HL-60 (cell line): ENCODE measurements around the gene ECD.

Source experiments
- DNase-seq, 2 experiments: peaks; one replicate each; pipeline ENCODE4 v3.0.0-alpha.2; 2010 to 2020; ENCODE audit warnings: low read depth in 1 of 2, low spot score in 1 of 2
- H3K27ac ChIP-seq: fragments of 250-450 bp; sonication (Bioruptor Pico); replicated peaks from 2 replicates; pipeline ENCODE4 v1.5.1; 2020; ENCODE audit warnings: mild to moderate bottlenecking, moderate library complexity
- H3K27me3 ChIP-seq: fragments of 250-450 bp; sonication (Bioruptor Pico); 2 replicates; pipeline ENCODE4 v1.5.1; 2021; ENCODE audit warnings: mild to moderate bottlenecking, moderate library complexity; ENCODE audit not compliant: insufficient read depth, poor library complexity, severe bottlenecking
- H3K4me3 ChIP-seq: replicated peaks from 2 replicates; pipeline ENCODE4 v1.5.1; 2011; ENCODE audit warnings: mild to moderate bottlenecking, control low read depth, low read length; ENCODE audit not compliant: insufficient read depth
- GABPA ChIP-seq: IDR thresholded peaks from 2 replicates; pipeline ENCODE4 v1.6.1; 2012; ENCODE audit warnings: low read depth
- POLR2AphosphoS5 ChIP-seq: IDR thresholded peaks from 2 replicates; pipeline ENCODE4 v1.6.1; 2012; ENCODE audit warnings: low read depth
- SPI1 ChIP-seq: IDR thresholded peaks from 2 replicates; pipeline ENCODE4 v1.6.1; 2012; ENCODE audit warnings: low read depth, mild to moderate bottlenecking, borderline replicate concordance
- TF ChIP-seq, protein P1 (sequence below): IDR thresholded peaks from 2 replicates; pipeline ENCODE4 v1.6.1; 2012; ENCODE audit warnings: low read depth; ENCODE audit not compliant: insufficient replicate concordance
- TF ChIP-seq, protein P2 (sequence below): IDR thresholded peaks from one replicate; pipeline ENCODE4 v1.5.1; 2011; ENCODE audit warnings: low read length, control low read depth, inconsistent platforms; ENCODE audit not compliant: insufficient read depth

Gene ECD

DNA sequence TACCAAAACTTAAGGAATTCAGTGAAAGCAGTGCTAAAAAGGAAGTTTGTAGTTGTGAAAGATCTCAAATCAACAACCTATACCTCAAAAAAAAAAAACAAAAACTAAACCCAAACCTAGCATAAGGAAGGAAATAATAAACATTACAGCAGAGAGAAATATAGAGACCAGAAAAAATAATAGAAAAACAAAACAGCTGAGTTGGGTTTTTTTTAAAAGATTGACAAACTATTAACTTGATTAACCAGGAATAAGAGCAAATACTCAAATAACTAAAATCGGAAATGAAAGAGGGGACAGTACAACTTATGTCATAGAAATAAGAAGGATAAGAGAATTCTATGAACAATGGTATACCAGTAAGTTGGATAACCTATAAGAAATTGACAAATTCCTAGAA, 6.7 kb downstream of the ECD start:
- Histone ChIP-seq H3K27me3 (no peaks in the 10 kb centered on the region), H3K4me3 (no peak overlapping the region), H3K27ac (no peak overlapping the region)
- DNase-seq = no peak
- TF ChIP-seq, protein P1, sequence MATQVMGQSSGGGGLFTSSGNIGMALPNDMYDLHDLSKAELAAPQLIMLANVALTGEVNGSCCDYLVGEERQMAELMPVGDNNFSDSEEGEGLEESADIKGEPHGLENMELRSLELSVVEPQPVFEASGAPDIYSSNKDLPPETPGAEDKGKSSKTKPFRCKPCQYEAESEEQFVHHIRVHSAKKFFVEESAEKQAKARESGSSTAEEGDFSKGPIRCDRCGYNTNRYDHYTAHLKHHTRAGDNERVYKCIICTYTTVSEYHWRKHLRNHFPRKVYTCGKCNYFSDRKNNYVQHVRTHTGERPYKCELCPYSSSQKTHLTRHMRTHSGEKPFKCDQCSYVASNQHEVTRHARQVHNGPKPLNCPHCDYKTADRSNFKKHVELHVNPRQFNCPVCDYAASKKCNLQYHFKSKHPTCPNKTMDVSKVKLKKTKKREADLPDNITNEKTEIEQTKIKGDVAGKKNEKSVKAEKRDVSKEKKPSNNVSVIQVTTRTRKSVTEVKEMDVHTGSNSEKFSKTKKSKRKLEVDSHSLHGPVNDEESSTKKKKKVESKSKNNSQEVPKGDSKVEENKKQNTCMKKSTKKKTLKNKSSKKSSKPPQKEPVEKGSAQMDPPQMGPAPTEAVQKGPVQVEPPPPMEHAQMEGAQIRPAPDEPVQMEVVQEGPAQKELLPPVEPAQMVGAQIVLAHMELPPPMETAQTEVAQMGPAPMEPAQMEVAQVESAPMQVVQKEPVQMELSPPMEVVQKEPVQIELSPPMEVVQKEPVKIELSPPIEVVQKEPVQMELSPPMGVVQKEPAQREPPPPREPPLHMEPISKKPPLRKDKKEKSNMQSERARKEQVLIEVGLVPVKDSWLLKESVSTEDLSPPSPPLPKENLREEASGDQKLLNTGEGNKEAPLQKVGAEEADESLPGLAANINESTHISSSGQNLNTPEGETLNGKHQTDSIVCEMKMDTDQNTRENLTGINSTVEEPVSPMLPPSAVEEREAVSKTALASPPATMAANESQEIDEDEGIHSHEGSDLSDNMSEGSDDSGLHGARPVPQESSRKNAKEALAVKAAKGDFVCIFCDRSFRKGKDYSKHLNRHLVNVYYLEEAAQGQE = no peak
- TF ChIP-seq POLR2AphosphoS5 (no peak), SPI1 (no peak), GABPA (no peak)
- TF ChIP-seq, protein P2, sequence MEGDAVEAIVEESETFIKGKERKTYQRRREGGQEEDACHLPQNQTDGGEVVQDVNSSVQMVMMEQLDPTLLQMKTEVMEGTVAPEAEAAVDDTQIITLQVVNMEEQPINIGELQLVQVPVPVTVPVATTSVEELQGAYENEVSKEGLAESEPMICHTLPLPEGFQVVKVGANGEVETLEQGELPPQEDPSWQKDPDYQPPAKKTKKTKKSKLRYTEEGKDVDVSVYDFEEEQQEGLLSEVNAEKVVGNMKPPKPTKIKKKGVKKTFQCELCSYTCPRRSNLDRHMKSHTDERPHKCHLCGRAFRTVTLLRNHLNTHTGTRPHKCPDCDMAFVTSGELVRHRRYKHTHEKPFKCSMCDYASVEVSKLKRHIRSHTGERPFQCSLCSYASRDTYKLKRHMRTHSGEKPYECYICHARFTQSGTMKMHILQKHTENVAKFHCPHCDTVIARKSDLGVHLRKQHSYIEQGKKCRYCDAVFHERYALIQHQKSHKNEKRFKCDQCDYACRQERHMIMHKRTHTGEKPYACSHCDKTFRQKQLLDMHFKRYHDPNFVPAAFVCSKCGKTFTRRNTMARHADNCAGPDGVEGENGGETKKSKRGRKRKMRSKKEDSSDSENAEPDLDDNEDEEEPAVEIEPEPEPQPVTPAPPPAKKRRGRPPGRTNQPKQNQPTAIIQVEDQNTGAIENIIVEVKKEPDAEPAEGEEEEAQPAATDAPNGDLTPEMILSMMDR = no peak

DNA sequence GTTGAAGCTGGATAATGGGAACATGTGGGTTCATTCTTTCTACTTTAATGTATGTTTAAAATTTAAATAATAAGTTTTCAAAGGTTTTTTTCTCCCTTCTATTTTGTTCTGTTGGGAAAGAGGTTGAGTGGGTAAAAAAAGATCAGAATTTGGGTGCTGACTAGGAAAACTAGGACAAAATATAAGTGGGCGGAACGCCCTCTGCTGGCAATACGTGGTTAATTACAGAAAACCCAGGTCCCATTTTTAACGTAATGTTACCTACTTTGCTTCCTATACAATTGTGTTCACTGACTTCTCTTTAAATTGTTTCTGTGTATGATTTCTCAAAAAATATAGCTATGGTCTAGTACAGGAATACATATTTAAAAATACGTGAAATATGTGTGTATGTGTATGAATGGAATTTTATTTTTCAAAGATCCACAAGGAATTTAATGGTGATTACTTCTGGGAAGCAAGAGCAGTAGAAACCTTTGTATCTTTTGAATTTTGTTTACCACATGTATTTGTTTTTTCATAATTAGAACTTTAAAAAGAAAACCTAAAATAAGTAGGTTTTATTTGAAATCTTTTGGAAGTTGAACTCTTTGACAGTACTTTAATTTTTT, 8.7 kb downstream of the ECD start:
- Histone ChIP-seq H3K27ac (no peak overlapping the region), H3K27me3 (no peaks in the 10 kb centered on the region), H3K4me3 (no peak overlapping the region)
- peak in 1 of 2 experiments; percentile 43 for DNase-seq
- TF ChIP-seq, protein P2 = peak; percentile 52
- no peak for TF ChIP-seq SPI1

DNA sequence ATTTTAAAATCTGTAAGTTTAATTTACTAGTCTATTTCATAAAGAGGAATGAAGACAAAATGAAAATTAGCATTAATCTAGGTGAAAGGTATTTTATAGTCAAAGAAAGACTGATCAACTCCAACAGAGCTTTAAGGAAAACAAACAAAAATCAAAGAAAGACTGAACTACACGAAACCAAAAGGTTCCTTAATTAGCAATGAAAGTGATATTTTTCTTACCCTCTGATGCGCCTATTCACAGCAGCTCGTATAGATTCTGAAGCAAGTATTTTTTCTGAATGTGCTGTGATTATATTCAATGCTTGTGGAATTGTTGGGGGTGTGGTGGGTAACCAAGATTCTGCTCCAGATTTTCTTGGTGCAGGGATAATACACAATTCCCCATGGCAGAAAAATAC, 11.8 kb downstream of the ECD start:
- no peak for DNase-seq
- TF ChIP-seq GABPA = no peak
- TF ChIP-seq POLR2AphosphoS5 = no peak
- TF ChIP-seq, protein P1 = no peak
- TF ChIP-seq, protein P2 = no peak
- no peak for TF ChIP-seq SPI1
- Histone ChIP-seq H3K4me3 (no peak overlapping the region), H3K27ac (no peak overlapping the region), H3K27me3 (no peaks in the 10 kb centered on the region)

DNA sequence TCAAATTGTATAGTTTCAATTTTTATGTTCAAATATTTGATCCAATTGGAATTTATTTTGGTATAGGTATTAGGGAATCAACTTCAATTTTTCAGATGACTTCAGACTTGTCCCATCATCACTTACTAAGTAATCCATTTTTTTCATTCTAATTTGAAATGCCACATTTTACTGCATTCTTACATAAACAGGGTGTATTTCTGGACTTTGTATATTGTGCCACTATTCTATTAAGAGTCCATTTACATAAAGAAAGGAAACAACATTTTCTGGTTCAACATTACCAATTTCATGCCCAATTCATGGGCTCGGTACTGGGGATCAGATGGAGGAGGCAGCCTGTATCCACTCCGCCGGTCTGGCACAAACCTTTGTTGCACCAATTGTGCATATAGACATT, 15.8 kb downstream of the ECD start:
- H3K27ac ChIP-seq = no peak overlapping the region
- DNase-seq = no peak
- no peaks in the 10 kb centered on the region for H3K27me3 ChIP-seq
- no peak overlapping the region for H3K4me3 ChIP-seq
- TF ChIP-seq POLR2AphosphoS5 (no peak), GABPA (no peak), SPI1 (no peak)
- TF ChIP-seq, protein P1 = no peak
- TF ChIP-seq, protein P2 = no peak
